B cell (primary cell): ENCODE results near the gene TRPC4AP. TPM values are rescaled to one million over a fixed set of nuclear protein-coding genes. Genes with fewer than 3 reads are reported as not detected.

ENCODE experiments used
- ATAC-seq: fragments of 200-7000 bp; cut with Tn5 transposase; one replicate; pipeline ENCODE4 v1.10.0; 2021; ENCODE audit warnings: low read depth, mild to moderate bottlenecking, moderate number of reproducible peaks, moderate library complexity
- CTCF ChIA-PET: fragments of 350-600 bp; sonication (Branson Sonifier 250); formaldehyde crosslinking; loops from one replicate; lab custom pipeline; 2021; ENCODE audit warnings: antibody characterized with exemption, inconsistent platforms; lab: Charles Lee
- POLR2A ChIA-PET: fragments of 350-600 bp; sonication (Branson Sonifier 250); formaldehyde crosslinking; loops from one replicate; lab custom pipeline; 2021; ENCODE audit warnings: antibody characterized with exemption; lab: Charles Lee
- DNase-seq: peaks from one replicate; pipeline ENCODE4 v3.0.0; 2013
- H2AFZ ChIP-seq: 2 replicates; pipeline ENCODE4 v1.6.1; 2012; ENCODE audit warnings: mild to moderate bottlenecking, low read depth, low read length; ENCODE audit not compliant: insufficient read depth, poor library complexity, severe bottlenecking
- H3K27ac ChIP-seq, 2 donors: 1 replicate in 1 of 2; 2 replicates in 1 of 2; pipeline ENCODE4 v1.5.1; 2012 to 2013; ENCODE audit warnings: low read length in 2 of 2, mild to moderate bottlenecking in 2 of 2, moderate library complexity in 1 of 2
- H3K27me3 ChIP-seq, 4 experiments: fragments of 200-600 bp in 1 of 4; sonication (generic) in 1 of 4; replicated peaks in 1 of 4; 1 replicate in 2 of 4; 2 replicates in 2 of 4; pipeline versions ENCODE4 v1.6.1 to v1.7.0; 2013 to 2016; ENCODE audit warnings: low read length in 3 of 4, mild to moderate bottlenecking in 2 of 4, mixed read lengths in 1 of 4, moderate library complexity in 1 of 4; ENCODE audit not compliant: insufficient read depth in 4 of 4, control insufficient read depth in 3 of 4; ENCODE audit errors: control extremely low read depth in 1 of 4
- H3K36me3 ChIP-seq, 2 experiments: replicated peaks in 1 of 2; 1 replicate in 1 of 2; 2 replicates in 1 of 2; pipeline versions ENCODE4 v1.6.1 to v1.7.1; 2013; ENCODE audit warnings: low read length in 1 of 2; ENCODE audit not compliant: insufficient read depth in 2 of 2, control insufficient read depth in 1 of 2; ENCODE audit errors: control extremely low read depth in 1 of 2, extremely low read depth in 1 of 2
- H3K4me1 ChIP-seq, 2 donors: fragments of 200-600 bp in 1 of 2; sonication (generic) in 1 of 2; 1 replicate in 1 of 2; 2 replicates in 1 of 2; pipeline versions ENCODE4 v1.5.1 to v1.6.1; 2013 to 2017; ENCODE audit warnings: low read length in 2 of 2; ENCODE audit not compliant: control insufficient read depth in 2 of 2, insufficient read depth in 2 of 2
- H3K4me2 ChIP-seq: replicated peaks from 2 replicates; pipeline ENCODE3; 2012; ENCODE audit warnings: mild to moderate bottlenecking, low read depth, low read length; ENCODE audit not compliant: poor library complexity, severe bottlenecking
- H3K4me3 ChIP-seq, 5 experiments: fragments of 200-600 bp in 1 of 5; sonication (generic) in 1 of 5; 1 replicate in 3 of 5; 2 replicates in 2 of 5; pipeline versions ENCODE4 v1.5.1 to v1.7.0; 2011 to 2016; ENCODE audit warnings: low read length in 4 of 5, mild to moderate bottlenecking in 4 of 5, low read depth in 2 of 5, control low read depth in 1 of 5, moderate library complexity in 1 of 5; ENCODE audit not compliant: insufficient read depth in 1 of 5; ENCODE audit errors: control extremely low read depth in 1 of 5, extremely low read depth in 1 of 5
- H3K79me2 ChIP-seq: fragments of 200-600 bp; sonication (generic); one replicate; pipeline ENCODE4 v1.6.0; 2016; ENCODE audit warnings: low read length; ENCODE audit not compliant: control insufficient read depth, insufficient read depth
- H3K9ac ChIP-seq: fragments of 200-600 bp; sonication (generic); 2 replicates; pipeline ENCODE4 v1.6.1; 2017; ENCODE audit warnings: mild to moderate bottlenecking, low read length, moderate library complexity
- H3K9me3 ChIP-seq, 3 donors: one replicate each; pipeline versions ENCODE4 v1.6.1 to v1.7.1; 2013; ENCODE audit warnings: low read length in 2 of 3; ENCODE audit not compliant: control insufficient read depth in 2 of 3, insufficient read depth in 1 of 3; ENCODE audit errors: control extremely low read depth in 1 of 3
- H4K20me1 ChIP-seq: 2 replicates; pipeline ENCODE4 v1.6.0; 2012; ENCODE audit warnings: mild to moderate bottlenecking, low read length; ENCODE audit not compliant: insufficient read depth, control insufficient read depth, poor library complexity, severe bottlenecking
- H3K27ac Mint-ChIP-seq: one replicate; pipeline ENCODE4 v1.8.0; 2021; ENCODE audit warnings: mixed read lengths
- H3K27me3 Mint-ChIP-seq: one replicate; pipeline ENCODE4 v1.8.0; 2021; ENCODE audit warnings: mixed read lengths
- H3K4me1 Mint-ChIP-seq: one replicate; pipeline ENCODE4 v1.8.0; 2021; ENCODE audit warnings: mixed read lengths
- H3K4me3 Mint-ChIP-seq: one replicate; pipeline ENCODE4 v1.8.0; 2021; ENCODE audit warnings: mixed read lengths
- H3K9me3 Mint-ChIP-seq: one replicate; pipeline ENCODE4 v1.8.0; 2022; ENCODE audit warnings: mixed read lengths; ENCODE audit not compliant: insufficient read depth
- EZH2 ChIP-seq: IDR thresholded peaks from 2 replicates; pipeline ENCODE4 v1.6.1; 2012; ENCODE audit warnings: borderline replicate concordance, low read depth, mild to moderate bottlenecking, moderate library complexity, low read length; ENCODE audit not compliant: insufficient read depth, poor library complexity, severe bottlenecking
- WGBS: methylation state at CpG from one replicate; pipeline ENCODE4 v1.1.5; 2013; ENCODE audit warnings: missing lambda C conversion rate; ENCODE audit not compliant: insufficient coverage; 5-methylcytosine and 5-hydroxymethylcytosine counted together
- intact Hi-C: fragments of 100-400 bp; cut with micrococcal nuclease; formaldehyde crosslinking; loops from one replicate; pipeline ENCODE4 v1.10.0; 2022
- polyA plus RNA-seq: library from polyadenylated mRNA; depleted of rRNA; stranded (reverse); fragments of >200 nt; gene quantifications from 2 replicates; pipeline ENCODE4 v1.2.3, GENCODE V29; 2012
- total RNA-seq, 2 donors: library from RNA; stranded (reverse); fragments of 120-200 nt in 1 of 2; gene quantifications; 1 replicate in 1 of 2; 2 replicates in 1 of 2; pipeline versions ENCODE4 v1.2.3 to v1.2.4, GENCODE V29; 2013 to 2022
- TF ChIP-seq, protein P1 (sequence below): fragments of 200-600 bp; IDR thresholded peaks from one replicate; pipeline ENCODE4 v1.8.0; 2022; ENCODE audit warnings: antibody characterized with exemption, mild to moderate bottlenecking

TRPC4AP gene
- total and polyA plus RNA-seq, 2 donors (not counting 1 experiment from before 2014, with no cell fraction given): 62.5 to 73.2 TPM

DNA sequence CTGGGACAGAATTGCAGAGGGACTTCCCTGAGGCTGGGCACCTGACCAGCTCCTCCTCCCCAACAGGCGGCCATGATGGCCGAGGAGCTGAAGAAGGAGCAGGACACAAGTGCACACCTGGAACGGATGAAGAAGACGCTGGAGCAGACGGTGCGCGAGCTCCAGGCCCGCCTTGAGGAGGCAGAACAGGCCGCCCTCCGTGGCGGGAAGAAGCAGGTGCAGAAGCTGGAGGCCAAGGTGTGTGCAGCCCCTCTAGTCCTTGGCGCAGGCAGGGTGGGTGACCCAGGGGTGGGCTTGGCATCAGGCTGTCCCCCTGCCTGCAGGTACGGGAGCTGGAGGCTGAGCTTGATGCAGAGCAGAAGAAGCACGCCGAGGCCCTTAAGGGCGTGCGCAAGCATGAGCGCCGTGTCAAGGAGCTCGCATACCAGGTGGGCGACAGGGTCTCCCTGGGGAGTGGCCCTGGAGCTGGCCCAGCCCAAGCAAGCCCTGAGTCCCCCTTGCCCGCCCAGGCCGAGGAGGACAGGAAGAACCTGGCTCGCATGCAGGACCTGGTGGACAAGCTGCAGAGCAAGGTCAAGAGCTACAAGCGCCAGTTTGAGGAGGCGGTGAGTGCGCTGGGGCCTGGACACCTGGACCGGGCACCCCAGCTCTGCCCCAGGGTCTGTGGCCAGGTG lies 91.5 kb downstream of the TRPC4AP start:
- H3K4me2 ChIP-seq: no peak overlapping the region
- no peaks in the 10 kb centered on the region for H4K20me1 ChIP-seq
- Mint-ChIP-seq H3K4me1 (peaks cover 4% of the 10 kb centered on the region), H3K9me3 (no peaks in the 10 kb centered on the region), H3K27ac (no peak overlapping the region), H3K4me3 (no peak overlapping the region), H3K27me3 (no peaks in the 10 kb centered on the region)
- no peak overlapping the region for H3K9ac ChIP-seq
- TF ChIP-seq, protein P1, sequence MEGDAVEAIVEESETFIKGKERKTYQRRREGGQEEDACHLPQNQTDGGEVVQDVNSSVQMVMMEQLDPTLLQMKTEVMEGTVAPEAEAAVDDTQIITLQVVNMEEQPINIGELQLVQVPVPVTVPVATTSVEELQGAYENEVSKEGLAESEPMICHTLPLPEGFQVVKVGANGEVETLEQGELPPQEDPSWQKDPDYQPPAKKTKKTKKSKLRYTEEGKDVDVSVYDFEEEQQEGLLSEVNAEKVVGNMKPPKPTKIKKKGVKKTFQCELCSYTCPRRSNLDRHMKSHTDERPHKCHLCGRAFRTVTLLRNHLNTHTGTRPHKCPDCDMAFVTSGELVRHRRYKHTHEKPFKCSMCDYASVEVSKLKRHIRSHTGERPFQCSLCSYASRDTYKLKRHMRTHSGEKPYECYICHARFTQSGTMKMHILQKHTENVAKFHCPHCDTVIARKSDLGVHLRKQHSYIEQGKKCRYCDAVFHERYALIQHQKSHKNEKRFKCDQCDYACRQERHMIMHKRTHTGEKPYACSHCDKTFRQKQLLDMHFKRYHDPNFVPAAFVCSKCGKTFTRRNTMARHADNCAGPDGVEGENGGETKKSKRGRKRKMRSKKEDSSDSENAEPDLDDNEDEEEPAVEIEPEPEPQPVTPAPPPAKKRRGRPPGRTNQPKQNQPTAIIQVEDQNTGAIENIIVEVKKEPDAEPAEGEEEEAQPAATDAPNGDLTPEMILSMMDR: no peak
- TF ChIP-seq EZH2: no peak
- H3K27ac ChIP-seq: no peak overlapping the region
- H3K4me1 ChIP-seq: no peaks in the 10 kb centered on the region
- ChIA-PET POLR2A (no interaction called here), CTCF (interaction anchor here (0.6 kb wide), 1 partner anchor 232 kb away, joined by 3 read pairs; no protein-coding TSS in a partner anchor)
- peaks cover 0 to 67% of the 10 kb centered on the region in 2 experiments for H3K36me3 ChIP-seq
- no peak overlapping the region for H3K4me3 ChIP-seq
- no peak for DNase-seq
- no peaks in the 10 kb centered on the region for H3K27me3 ChIP-seq
- 98% methylated on average over 25 of the region's 28 CpGs for WGBS
- no peaks in the 10 kb centered on the region for H3K79me2 ChIP-seq
- ATAC-seq: no peak
- no peaks in the 10 kb centered on the region for H3K9me3 ChIP-seq
- H2AFZ ChIP-seq: no peak overlapping the region
- intact Hi-C loops: no loop called here

DNA sequence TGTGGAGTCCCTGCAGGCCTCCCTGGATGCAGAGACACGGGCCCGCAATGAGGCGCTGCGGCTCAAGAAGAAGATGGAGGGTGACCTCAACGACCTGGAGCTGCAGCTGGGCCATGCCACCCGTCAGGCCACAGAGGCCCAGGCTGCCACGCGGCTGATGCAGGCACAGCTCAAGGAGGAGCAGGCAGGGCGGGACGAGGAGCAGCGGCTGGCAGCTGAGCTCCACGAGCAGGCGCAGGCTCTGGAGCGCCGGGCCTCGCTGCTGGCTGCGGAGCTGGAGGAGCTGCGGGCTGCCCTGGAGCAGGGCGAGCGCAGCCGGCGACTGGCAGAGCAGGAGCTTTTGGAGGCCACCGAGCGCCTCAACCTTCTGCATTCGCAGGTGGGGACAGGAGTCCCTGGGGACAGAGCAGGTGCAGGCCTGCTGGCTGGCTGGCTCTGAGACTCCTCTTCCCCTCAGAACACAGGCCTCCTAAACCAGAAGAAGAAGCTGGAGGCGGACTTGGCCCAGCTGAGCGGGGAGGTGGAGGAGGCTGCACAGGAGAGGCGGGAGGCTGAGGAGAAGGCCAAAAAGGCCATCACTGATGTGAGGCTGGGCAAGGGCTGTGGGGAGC lies 92.2 kb downstream of the TRPC4AP start:
- Histone ChIP-seq H3K27me3 (no peaks in the 10 kb centered on the region), H4K20me1 (no peaks in the 10 kb centered on the region), H3K4me1 (no peaks in the 10 kb centered on the region), H3K9ac (no peak overlapping the region), H3K79me2 (no peaks in the 10 kb centered on the region), H3K9me3 (no peaks in the 10 kb centered on the region), H3K4me2 (no peak overlapping the region), H3K36me3 (peaks cover 0 to 66% of the 10 kb centered on the region in 2 experiments), H3K4me3 (no peak overlapping the region), H3K27ac (no peak overlapping the region), H2AFZ (no peak overlapping the region)
- intact Hi-C loops: no loop called here
- Mint-ChIP-seq H3K4me3 (no peak overlapping the region), H3K9me3 (no peaks in the 10 kb centered on the region), H3K4me1 (peaks cover 4% of the 10 kb centered on the region), H3K27me3 (no peaks in the 10 kb centered on the region), H3K27ac (no peak overlapping the region)
- CTCF ChIA-PET: interaction anchor here (0.6 kb wide), 1 partner anchor 231 kb away, joined by 3 read pairs; no protein-coding TSS in a partner anchor
- whole genome bisulfite sequencing: 92% methylated on average over 26 of the region's 28 CpGs
- POLR2A ChIA-PET: interaction anchor here (0.6 kb wide), 1 partner anchor 430 kb away, joined by 5 read pairs; no protein-coding TSS in a partner anchor
- ATAC-seq (peak; percentile 41), DNase-seq (no peak)
- TF ChIP-seq, protein P1: no peak
- TF ChIP-seq EZH2: no peak
